ENCODE data around the gene MRPL34.
A peak's percentile ranks its signal among the peaks of the same experiment; 100 is the strongest.

MRPL34 gene

GRCh38 chr19:17327654-17328516 lies 22.2 kb downstream of the MRPL34 start:
- DNase-seq (ENCODE audit: low read depth in 2 of 2, low spot score in 1 of 2), result no peak

- no peak for DNase-seq (ENCODE audit: low read depth in 2 of 2, low spot score in 1 of 2)
These were observed 23.1 kb downstream of the MRPL34 start for GRCh38 chr19:17328517-17329365.

GRCh38 chr19:17329366-17330261 lies 23.9 kb downstream of the MRPL34 start:
- DNase-seq (ENCODE audit: low read depth in 2 of 2, low spot score in 1 of 2), result no peak

GRCh38 chr19:17330262-17331044 lies 24.8 kb downstream of the MRPL34 start:
- no peak for DNase-seq (ENCODE audit: low read depth in 2 of 2, low spot score in 1 of 2)

GRCh38 chr19:17331045-17331558 lies 25.4 kb downstream of the MRPL34 start:
- DNase-seq (ENCODE audit: low read depth in 2 of 2, low spot score in 1 of 2), result no peak

- DNase-seq (ENCODE audit: low read depth in 2 of 2, low spot score in 1 of 2), result no peak
These were observed 26.6 kb downstream of the MRPL34 start for GRCh38 chr19:17332360-17332676.

GRCh38 chr19:17332677-17333581 lies 27.3 kb downstream of the MRPL34 start:
- no peak for DNase-seq (ENCODE audit: low read depth in 2 of 2, low spot score in 1 of 2)

GRCh38 chr19:17333611-17334413 lies 28.1 kb downstream of the MRPL34 start:
- peak in 1 of 2 donors; percentile 49 for DNase-seq (ENCODE audit: low read depth in 2 of 2, low spot score in 1 of 2)

- DNase-seq (ENCODE audit: low read depth in 2 of 2, low spot score in 1 of 2), result peak; percentile 88 to 91
These were observed 29.0 kb downstream of the MRPL34 start, which contains the start of gene ANO8 for GRCh38 chr19:17334414-17335409. Gene ANO8, minus strand, starts transcription at chr19:17334855. Its CDS starts 185 bp downstream, at chr19:17334670.

GRCh38 chr19:17335575-17335974 lies 29.9 kb downstream of the MRPL34 start:
- DNase-seq (ENCODE audit: low read depth in 2 of 2, low spot score in 1 of 2), result no peak

- DNase-seq (ENCODE audit: low read depth in 2 of 2, low spot score in 1 of 2), result peak; percentile 88 to 90
These were observed 31.4 kb downstream of the MRPL34 start, which contains the start of gene GTPBP3 for GRCh38 chr19:17336872-17337674. Gene GTPBP3, plus strand, starts transcription at chr19:17337553. Its CDS starts 59 bp downstream, at chr19:17337612.

- no peak for DNase-seq (ENCODE audit: low read depth in 2 of 2, low spot score in 1 of 2)
These were observed 32.2 kb downstream of the MRPL34 start for GRCh38 chr19:17337675-17338432.

- DNase-seq (ENCODE audit: low read depth in 2 of 2, low spot score in 1 of 2), result no peak
These were observed 32.9 kb downstream of the MRPL34 start for GRCh38 chr19:17338433-17339078.

- no peak for DNase-seq (ENCODE audit: low read depth in 2 of 2, low spot score in 1 of 2)
These were observed 33.5 kb downstream of the MRPL34 start for GRCh38 chr19:17339088-17339741.

All from stimulated activated CD8-positive, alpha-beta memory T cell treated with anti-CD3 and anti-CD28 coated beads, Interleukin-4, amount 100 ng/mL, for 1 hour (primary cell).